ENCODE data around the gene AP5Z1. TPM values are rescaled to one million over a fixed set of nuclear protein-coding genes. Genes with fewer than 3 reads are reported as not detected.
A peak's percentile ranks its signal among the peaks of the same experiment; 100 is the strongest.
"Not testable (repeated sequence)": the region's sequence is repeated elsewhere in the genome, so short reads cannot be mapped to it uniquely, and the experiment has no call there.

AP5Z1 gene
- total RNA-seq, 2 donors from 2014 or later = 30.9 to 61.7 TPM

DNA sequence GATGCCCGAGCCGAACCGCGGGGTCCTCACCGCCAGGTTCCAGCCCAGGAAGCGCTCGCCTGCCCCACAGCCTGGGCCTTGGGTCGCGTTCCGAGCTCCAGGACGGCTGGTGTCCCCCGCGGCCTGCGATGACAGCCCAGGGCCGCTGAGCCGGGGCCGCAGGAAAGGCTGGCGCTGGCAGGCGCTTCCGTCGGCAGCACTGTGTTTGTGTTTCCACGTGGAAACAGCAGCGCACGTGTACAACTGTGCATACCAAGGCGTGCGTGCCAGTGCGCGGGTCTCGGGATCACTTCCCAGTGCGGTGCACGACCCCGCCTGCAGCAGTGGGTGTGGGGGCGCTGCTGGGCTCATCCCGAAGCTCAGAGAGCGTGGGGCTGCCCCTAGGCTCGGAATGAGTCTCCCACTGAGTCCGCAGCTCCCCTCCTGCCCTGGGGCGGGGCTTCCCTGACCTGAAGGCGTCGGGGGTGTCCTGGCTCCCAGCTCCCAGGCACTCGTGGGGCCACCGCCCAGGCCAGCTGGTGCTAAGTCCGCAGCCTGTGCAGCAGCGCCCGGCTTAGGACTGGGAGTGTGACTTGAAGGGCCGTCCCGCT lies 17.2 kb downstream of the AP5Z1 start:
- DNase-seq (ENCODE audit: low spot score) = no peak
- no peaks in the 10 kb centered on the region for H3K27me3 ChIP-seq (replicated peaks; ENCODE audit: insufficient read depth)
- peak overlapping the region in 1 of 2 donors; percentile 26 for H3K27ac ChIP-seq
- H3K4me3 ChIP-seq = peak overlapping the region; percentile 20 to 33
- TF ChIP-seq POLR2AphosphoS5 (IDR thresholded peaks at IDR 0.05) (no peak), POLR2A (IDR thresholded peaks at IDR 0.05) (no peak)
- TF ChIP-seq, protein P1, sequence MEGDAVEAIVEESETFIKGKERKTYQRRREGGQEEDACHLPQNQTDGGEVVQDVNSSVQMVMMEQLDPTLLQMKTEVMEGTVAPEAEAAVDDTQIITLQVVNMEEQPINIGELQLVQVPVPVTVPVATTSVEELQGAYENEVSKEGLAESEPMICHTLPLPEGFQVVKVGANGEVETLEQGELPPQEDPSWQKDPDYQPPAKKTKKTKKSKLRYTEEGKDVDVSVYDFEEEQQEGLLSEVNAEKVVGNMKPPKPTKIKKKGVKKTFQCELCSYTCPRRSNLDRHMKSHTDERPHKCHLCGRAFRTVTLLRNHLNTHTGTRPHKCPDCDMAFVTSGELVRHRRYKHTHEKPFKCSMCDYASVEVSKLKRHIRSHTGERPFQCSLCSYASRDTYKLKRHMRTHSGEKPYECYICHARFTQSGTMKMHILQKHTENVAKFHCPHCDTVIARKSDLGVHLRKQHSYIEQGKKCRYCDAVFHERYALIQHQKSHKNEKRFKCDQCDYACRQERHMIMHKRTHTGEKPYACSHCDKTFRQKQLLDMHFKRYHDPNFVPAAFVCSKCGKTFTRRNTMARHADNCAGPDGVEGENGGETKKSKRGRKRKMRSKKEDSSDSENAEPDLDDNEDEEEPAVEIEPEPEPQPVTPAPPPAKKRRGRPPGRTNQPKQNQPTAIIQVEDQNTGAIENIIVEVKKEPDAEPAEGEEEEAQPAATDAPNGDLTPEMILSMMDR (IDR thresholded peaks at IDR 0.05) = no peak
- no peaks in the 10 kb centered on the region for H3K4me1 ChIP-seq (replicated peaks)
- H3K36me3 ChIP-seq = no peaks in the 10 kb centered on the region
- WGBS = 36% methylated on average over 31 of the region's 47 CpGs
- H3K9me3 ChIP-seq = no peaks in the 10 kb centered on the region
- intact Hi-C loops (cut with DNase I) = no loop called here

- DNase-seq (ENCODE audit: low spot score); H3K4me1 ChIP-seq (replicated peaks); H3K27ac ChIP-seq; H3K36me3 ChIP-seq; H3K4me3 ChIP-seq; intact Hi-C loops (cut with DNase I); H3K9me3 ChIP-seq; H3K27me3 ChIP-seq (replicated peaks; ENCODE audit: insufficient read depth): not testable (repeated sequence)
- 95% methylated on average over 28 of the region's 30 CpGs for WGBS
These were observed 18.1 kb downstream of the AP5Z1 start for GRCh38 chr7:4793385-4793993.

DNA sequence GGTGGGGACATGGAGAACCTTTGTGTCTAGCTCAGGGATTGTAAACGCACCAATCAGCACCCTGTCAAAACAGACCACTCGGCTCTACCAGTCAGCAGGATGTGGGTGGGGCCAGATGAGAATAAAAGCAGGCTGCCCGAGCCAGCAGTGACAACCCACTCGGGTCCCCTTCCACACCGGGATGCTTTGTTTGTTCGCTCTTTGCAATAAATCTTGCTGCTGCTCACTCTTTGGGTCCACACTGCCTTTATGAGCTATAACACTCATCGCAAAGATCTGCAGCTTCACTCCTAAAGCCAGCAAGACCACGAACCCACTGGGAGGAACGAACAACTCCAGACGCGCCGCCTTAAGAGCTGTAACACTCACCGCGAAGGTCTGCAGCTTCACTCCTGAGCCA lies 18.7 kb downstream of the AP5Z1 start:
- H3K36me3 ChIP-seq; DNase-seq (ENCODE audit: low spot score); H3K27me3 ChIP-seq (replicated peaks; ENCODE audit: insufficient read depth); H3K27ac ChIP-seq; intact Hi-C loops (cut with DNase I); H3K4me1 ChIP-seq (replicated peaks); H3K9me3 ChIP-seq; H3K4me3 ChIP-seq: not testable (repeated sequence)
- 65% methylated on average over 14 of the region's 14 CpGs for WGBS

GRCh38 chr7:4794591-4795350 lies 19.3 kb downstream of the AP5Z1 start:
- TF ChIP-seq POLR2A (IDR thresholded peaks at IDR 0.05) = no peak
- no peak for TF ChIP-seq POLR2AphosphoS5 (IDR thresholded peaks at IDR 0.05)
- TF ChIP-seq, protein P1 (IDR thresholded peaks at IDR 0.05) = no peak
- Histone ChIP-seq H3K4me1 (replicated peaks) (no peaks in the 10 kb centered on the region), H3K27me3 (replicated peaks; ENCODE audit: insufficient read depth) (no peaks in the 10 kb centered on the region), H3K4me3 (no peak overlapping the region), H3K9me3 (no peaks in the 10 kb centered on the region), H3K36me3 (no peaks in the 10 kb centered on the region), H3K27ac (no peak overlapping the region)
- DNase-seq (ENCODE audit: low spot score) = no peak
- WGBS = 84% methylated on average over 24 of the region's 24 CpGs
- intact Hi-C loops (cut with DNase I) = loop anchor here (5.0 kb wide), 1 partner anchor 88 kb away; the partner anchor contains the start of gene RADIL

GRCh38 chr7:4796453-4796852 lies 21.0 kb downstream of the AP5Z1 start:
- 85% methylated on average over 9 of the region's 9 CpGs for WGBS
- no peak overlapping the region for H3K4me3 ChIP-seq
- no peaks in the 10 kb centered on the region for H3K36me3 ChIP-seq
- no peak overlapping the region for H3K27ac ChIP-seq
- TF ChIP-seq POLR2A (IDR thresholded peaks at IDR 0.05) (no peak), POLR2AphosphoS5 (IDR thresholded peaks at IDR 0.05) (no peak)
- TF ChIP-seq, protein P1 (IDR thresholded peaks at IDR 0.05) = no peak
- no peak for DNase-seq (ENCODE audit: low spot score)
- H3K9me3 ChIP-seq = no peaks in the 10 kb centered on the region
- no peaks in the 10 kb centered on the region for H3K27me3 ChIP-seq (replicated peaks; ENCODE audit: insufficient read depth)
- intact Hi-C loops (cut with DNase I) = loop anchor here (2.0 to 5.0 kb wide), 2 partner anchors 86 to 288 kb away; partner anchors contain the start of gene RADIL
- no peaks in the 10 kb centered on the region for H3K4me1 ChIP-seq (replicated peaks)

Measured in prostate gland (tissue), 2 donors.